BJ (cell line): ENCODE data around the gene CGB2. TPM values are rescaled to one million over a fixed set of nuclear protein-coding genes. Genes with fewer than 3 reads are reported as not detected.
A peak's percentile ranks its signal among the peaks of the same experiment; 100 is the strongest.
"Not testable (repeated sequence)": the region's sequence is repeated elsewhere in the genome, so short reads cannot be mapped to it uniquely, and the experiment has no call there.

Experiments used
- CTCF ChIA-PET: fragments of 350-600 bp; formaldehyde crosslinking; extraction: SDS; loops from one replicate; lab custom pipeline; 2021; ENCODE audit warnings: antibody characterized with exemption, inconsistent platforms; lab: Yijun Ruan, JAX
- POLR2A ChIA-PET: fragments of 300-600 bp; sonication (Branson Sonifier 250); formaldehyde crosslinking; extraction: SDS; loops from one replicate; lab custom pipeline; 2021; ENCODE audit warnings: antibody characterized with exemption; lab: Charles Lee
- DNase-seq: peaks from one replicate; pipeline ENCODE4 v3.0.0-alpha.2; 2011; ENCODE audit warnings: low read depth
- H3K27me3 ChIP-seq: 2 replicates; pipeline ENCODE4 v1.6.0; 2011; ENCODE audit warnings: low read length; ENCODE audit not compliant: control insufficient read depth, insufficient read depth
- H3K36me3 ChIP-seq: 2 replicates; pipeline ENCODE4 v1.5.1; 2011; ENCODE audit warnings: low read length; ENCODE audit not compliant: control insufficient read depth, insufficient read depth
- H3K4me3 ChIP-seq: 2 replicates; pipeline ENCODE4 v1.5.1; 2011; ENCODE audit warnings: low read depth, mild to moderate bottlenecking, control low read depth, low read length
- CTCF ChIP-seq: IDR thresholded peaks from 2 replicates; pipeline ENCODE4 v1.5.1; 2011; ENCODE audit warnings: low read depth, mild to moderate bottlenecking, control low read depth, inconsistent platforms, low read length, moderate library complexity; ENCODE audit not compliant: insufficient read depth
- polyA plus RNA-seq: library from polyadenylated mRNA; depleted of rRNA; stranded (reverse); fragments of >200 nt; gene quantifications from 2 replicates; pipeline ENCODE4 v1.2.3, GENCODE V29; 2011

Gene CGB2
- polyA plus RNA-seq, 1 experiment: not detected

DNA sequence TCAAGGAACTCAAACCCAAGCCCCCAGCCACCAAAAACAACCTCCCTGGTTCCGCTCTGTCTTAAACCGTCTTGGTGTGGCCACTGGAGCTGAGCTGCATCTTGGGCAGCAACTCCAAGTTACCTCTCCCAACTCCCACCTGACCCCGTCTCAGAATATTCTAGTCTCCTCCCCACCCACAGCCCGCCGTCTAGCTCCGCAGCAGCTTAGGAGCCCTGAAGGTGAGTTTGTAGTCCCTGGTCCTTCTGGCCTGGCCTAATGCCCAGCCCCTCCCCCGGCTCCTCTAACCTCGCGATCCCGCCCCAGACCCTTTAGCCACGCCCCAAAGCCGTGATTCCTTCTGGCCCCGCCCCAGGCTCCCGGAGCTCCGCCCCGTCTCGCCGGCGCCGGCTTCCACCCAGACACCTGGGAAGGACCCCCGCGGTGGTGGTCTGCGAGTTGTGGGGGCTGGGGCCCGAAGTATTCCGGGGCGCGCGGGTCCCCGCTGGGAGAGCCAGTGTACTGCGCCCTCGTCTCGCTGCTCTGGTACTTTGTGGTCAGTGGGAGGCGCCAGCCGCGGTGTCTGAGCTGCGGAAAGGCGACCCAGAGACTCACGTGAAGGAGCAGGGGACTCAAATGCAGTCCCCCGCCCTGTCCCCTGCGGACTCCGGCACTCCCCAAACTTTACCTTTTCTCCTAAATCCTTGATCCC lies 12.3 kb upstream of the CGB2 start:
- H3K36me3 ChIP-seq: peaks cover 3% of the 10 kb centered on the region; the same call in 1 of the 2 replicates
- H3K4me3 ChIP-seq: peak overlapping the region; percentile 31
- peak; percentile 28; the same call in 1 of the 2 replicates for TF ChIP-seq CTCF
- ChIA-PET CTCF (interaction anchor here (0.8 to 6.1 kb wide), 6 partner anchors 11 to 78 kb away, joined by 3 to 34 read pairs (median 4); partner anchors contain the start of genes GYS1 and RUVBL2), POLR2A (no interaction called here)
- DNase-seq: no peak
- H3K27me3 ChIP-seq: no peaks in the 10 kb centered on the region

- no peak for DNase-seq
- H3K4me3 ChIP-seq: no peak overlapping the region
- no peak for TF ChIP-seq CTCF
- H3K36me3 ChIP-seq: 0 out of 2 replicates have a peak, but pooled peaks cover 2% of the 10 kb centered on the region
- no peaks in the 10 kb centered on the region for H3K27me3 ChIP-seq
- ChIA-PET POLR2A (no interaction called here), CTCF (interaction anchor here (1.6 to 6.1 kb wide), 3 partner anchors 12 to 27 kb away, joined by 5 to 34 read pairs (median 11); partner anchors contain the start of genes GYS1 and RUVBL2)
These were observed 11.3 kb upstream of the CGB2 start for GRCh38 chr19:49020342-49020741.

DNA sequence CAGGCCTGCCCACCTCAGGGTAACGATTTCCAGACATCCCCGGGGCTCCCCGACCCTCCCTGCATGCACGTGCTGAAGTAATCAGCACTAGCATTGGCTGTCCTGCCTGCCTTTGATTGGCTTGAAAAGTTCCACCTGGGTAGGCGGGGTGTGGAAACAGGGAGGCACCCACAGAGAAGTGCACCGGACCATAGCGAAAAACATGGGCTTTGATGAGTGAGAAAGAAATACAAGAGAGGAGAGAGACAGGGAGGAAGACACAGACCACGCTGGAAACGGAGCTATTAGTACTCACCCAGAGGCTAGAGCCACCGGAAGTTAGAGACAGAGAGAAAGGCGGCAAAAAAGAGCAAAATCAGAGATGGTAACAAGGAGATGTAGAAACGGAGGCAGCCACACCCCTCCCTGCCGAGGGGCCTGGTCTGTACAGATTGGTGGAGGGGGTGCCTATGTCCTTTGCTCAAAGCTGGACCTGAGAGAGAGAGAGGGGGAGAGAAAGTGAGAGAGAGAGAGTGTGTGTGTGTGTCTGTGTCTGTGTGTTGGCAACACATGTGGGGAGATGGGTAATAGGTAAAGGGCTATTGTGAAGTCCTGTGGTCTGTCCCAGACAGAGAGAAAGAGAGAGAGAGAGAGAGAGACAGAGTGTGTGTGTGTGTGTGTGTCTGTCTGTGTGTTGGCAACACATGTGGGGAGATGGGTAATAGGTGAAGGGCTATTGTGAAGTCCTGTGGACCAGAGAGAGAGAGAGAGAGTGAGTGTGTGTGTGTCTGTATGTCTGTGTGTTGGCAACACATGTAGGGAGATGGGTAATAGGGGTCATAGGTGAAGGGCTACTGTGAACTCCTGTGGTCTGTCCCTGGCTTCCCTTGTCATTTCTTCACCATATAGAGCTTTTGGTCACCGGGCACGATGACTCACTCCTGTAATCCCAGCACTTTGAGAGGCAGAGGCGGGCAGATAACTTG lies 10.5 kb upstream of the CGB2 start:
- ChIA-PET POLR2A (interaction anchor here (0.5 kb wide), 1 partner anchor 28 kb away, joined by 3 read pairs; the partner anchor contains the start of genes GYS1 and RUVBL2), CTCF (interaction anchor here (0.7 to 6.1 kb wide), 3 partner anchors 13 to 262 kb away, joined by 3 to 34 read pairs (median 11); no protein-coding TSS in a partner anchor)
- no peak for TF ChIP-seq CTCF
- no peak overlapping the region for H3K4me3 ChIP-seq
- DNase-seq: no peak
- H3K36me3 ChIP-seq: no peaks in the 10 kb centered on the region
- H3K27me3 ChIP-seq: no peaks in the 10 kb centered on the region

- Histone ChIP-seq H3K27me3 (no peaks in the 10 kb centered on the region), H3K4me3 (no peak overlapping the region), H3K36me3 (no peaks in the 10 kb centered on the region)
- no peak for DNase-seq
- ChIA-PET POLR2A (no interaction called here), CTCF (interaction anchor here (0.6 to 6.1 kb wide), 2 partner anchors 23 to 197 kb away, joined by 3 to 34 read pairs; no protein-coding TSS in a partner anchor)
- TF ChIP-seq CTCF: no peak
These were observed 9.6 kb upstream of the CGB2 start for GRCh38 chr19:49022116-49022515.

DNA sequence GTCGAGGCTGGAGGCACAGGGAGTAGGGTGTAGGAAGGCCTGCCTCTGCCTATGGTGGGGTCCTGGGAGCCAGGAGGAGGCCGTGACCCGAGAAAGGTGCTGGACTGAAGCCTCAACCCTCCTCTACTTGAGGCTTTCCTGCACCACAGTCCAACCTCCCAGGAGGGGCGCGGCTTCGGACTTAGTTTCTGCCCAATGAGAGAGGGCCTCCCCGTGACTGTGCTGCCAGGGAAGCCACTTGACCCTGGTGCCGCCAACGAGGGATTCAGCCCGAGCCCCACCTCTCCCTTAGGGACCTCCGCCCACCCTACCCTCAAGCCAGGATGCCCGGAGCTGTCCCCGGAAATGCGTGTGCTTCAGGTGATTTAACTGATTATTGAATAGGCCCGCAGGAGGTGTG lies 7.5 kb upstream of the CGB2 start, which contains the start of gene CGB3:
CGB3 (minus strand) TSS at position 101 of the 400 bp plus-strand sequence. CDS start 362 bp downstream, outside the sequence.
- CTCF ChIA-PET, DNase-seq, POLR2A ChIA-PET, H3K36me3 ChIP-seq, H3K27me3 ChIP-seq, H3K4me3 ChIP-seq: not testable (repeated sequence)

DNA sequence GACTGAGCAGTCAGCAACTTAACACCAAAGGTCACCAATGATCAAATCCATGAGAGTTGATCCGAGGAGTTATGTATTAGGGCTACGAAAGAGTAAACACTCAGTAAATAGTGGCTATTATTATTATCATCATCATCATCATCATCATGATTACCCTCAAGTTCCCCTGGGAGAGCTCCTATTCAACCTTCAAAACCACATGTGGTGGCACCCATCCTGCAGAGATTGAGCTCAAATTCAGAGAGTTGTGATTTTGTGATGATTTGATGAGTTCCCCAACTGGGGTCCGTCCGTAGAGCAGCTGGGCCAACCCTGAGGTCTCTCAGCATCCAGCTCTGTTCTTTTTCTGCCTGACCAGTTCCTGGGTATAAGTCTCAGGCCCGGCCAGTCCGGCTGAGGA lies 6.6 kb upstream of the CGB2 start:
- CTCF ChIA-PET: not testable (repeated sequence)

GRCh38 chr19:49025599-49025998 lies 6.1 kb upstream of the CGB2 start:
- CTCF ChIA-PET, H3K4me3 ChIP-seq, DNase-seq, H3K36me3 ChIP-seq, POLR2A ChIA-PET, H3K27me3 ChIP-seq: not testable (repeated sequence)

More for the DNA sequence above, 6.6 kb upstream of the CGB2 start:
- DNase-seq, H3K27me3 ChIP-seq, POLR2A ChIA-PET, H3K4me3 ChIP-seq, H3K36me3 ChIP-seq: not testable (repeated sequence)

- H3K36me3 ChIP-seq, POLR2A ChIA-PET, DNase-seq, H3K4me3 ChIP-seq, H3K27me3 ChIP-seq: not testable (repeated sequence)
- CTCF ChIA-PET: interaction anchor here (0.6 kb wide), 1 partner anchor 17 kb away, joined by 3 read pairs; no protein-coding TSS in a partner anchor
These were observed 3.0 kb upstream of the CGB2 start for GRCh38 chr19:49028686-49029085.
